T-helper 17 cell (primary cell): Measurements from ENCODE around the gene PHACTR2. TPM values are rescaled to one million over a fixed set of nuclear protein-coding genes. Genes with fewer than 3 reads are reported as not detected.
A peak's percentile ranks its signal among the peaks of the same experiment; 100 is the strongest.

Experiments used
- ATAC-seq: fragments of 150-1000 bp; cut with Tn5 transposase; 2 replicates; pipeline ENCODE4 v1.10.0; 2021; ENCODE audit warnings: mild to moderate bottlenecking, moderate library complexity
- DNase-seq, 3 donors: peaks; one replicate each; pipeline versions ENCODE4 v3.0.0 to v3.0.0-alpha.2; 2020 to 2021
- H3K9me3 ChIP-seq: one replicate; pipeline ENCODE4 v1.7.0; 2013; ENCODE audit warnings: low read length, mild to moderate bottlenecking; ENCODE audit not compliant: control insufficient read depth, poor library complexity, severe bottlenecking
- H3K27ac Mint-ChIP-seq: one replicate; pipeline ENCODE4 v1.8.0; 2022; ENCODE audit warnings: mild to moderate bottlenecking, moderate library complexity, mixed read lengths
- H3K27me3 Mint-ChIP-seq: one replicate; pipeline ENCODE4 v1.8.0; 2022; ENCODE audit warnings: mixed read lengths
- H3K36me3 Mint-ChIP-seq: one replicate; pipeline ENCODE4 v1.8.0; 2022; ENCODE audit warnings: low read depth, mixed read lengths
- H3K4me1 Mint-ChIP-seq: one replicate; pipeline ENCODE4 v1.8.0; 2022; ENCODE audit warnings: mild to moderate bottlenecking, mixed read lengths
- H3K4me3 Mint-ChIP-seq: one replicate; pipeline ENCODE4 v1.8.0; 2022; ENCODE audit warnings: mild to moderate bottlenecking, moderate library complexity, mixed read lengths
- total RNA-seq, 4 donors: library from RNA in 2 of 4; stranded (reverse) in 2 of 4; gene quantifications; one replicate each; pipeline ENCODE4 v1.2.3 and lab custom pipeline; 2022 to 2026

Gene PHACTR2
- total RNA-seq, 2 donors from 2014 or later, result 66.1 to 66.3 TPM

GRCh38 chr6:143755301-143755744 is 77.6 kb downstream of the PHACTR2 start:
- Mint-ChIP-seq H3K36me3 (peaks cover 9% of the 10 kb centered on the region), H3K27me3 (no peaks in the 10 kb centered on the region), H3K4me3 (no peak overlapping the region), H3K27ac (no peak overlapping the region), H3K4me1 (peaks cover 28% of the 10 kb centered on the region)
- H3K9me3 ChIP-seq, result no peaks in the 10 kb centered on the region
- ATAC-seq (no peak), DNase-seq (no peak)

DNA sequence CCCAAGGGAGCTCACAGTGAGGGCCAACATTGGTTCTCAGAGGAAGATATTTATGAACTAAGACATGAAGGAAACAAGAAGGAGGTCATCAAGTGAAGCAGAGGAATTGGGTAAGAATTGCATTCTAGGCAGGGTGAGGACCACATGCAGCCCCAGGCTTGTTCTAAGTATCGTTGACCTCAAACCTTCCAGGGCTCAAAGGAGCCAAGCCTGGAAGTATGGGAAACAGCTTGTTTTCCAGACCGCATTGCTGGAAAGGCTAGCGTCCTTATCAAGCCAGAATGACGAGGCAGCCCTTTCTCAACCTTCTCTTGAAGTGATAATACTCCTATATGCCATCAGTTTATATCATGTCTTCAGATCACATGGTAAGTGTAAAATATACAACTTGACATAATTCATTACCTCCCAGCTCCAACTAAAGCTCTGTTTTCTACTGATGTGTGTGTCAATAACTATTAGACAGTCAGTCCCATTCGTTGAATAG is 79.6 kb downstream of the PHACTR2 start:
- H3K9me3 ChIP-seq, result no peaks in the 10 kb centered on the region
- DNase-seq (no peak), ATAC-seq (no peak)
- Mint-ChIP-seq H3K27me3 (no peaks in the 10 kb centered on the region), H3K36me3 (peaks cover 5% of the 10 kb centered on the region), H3K27ac (no peak overlapping the region), H3K4me1 (peaks cover 19% of the 10 kb centered on the region), H3K4me3 (no peak overlapping the region)

GRCh38 chr6:143758551-143758950 is 80.8 kb downstream of the PHACTR2 start:
- Mint-ChIP-seq H3K4me3 (no peak overlapping the region), H3K27ac (no peak overlapping the region), H3K36me3 (peaks cover 5% of the 10 kb centered on the region), H3K4me1 (peaks cover 19% of the 10 kb centered on the region), H3K27me3 (no peaks in the 10 kb centered on the region)
- H3K9me3 ChIP-seq, result no peaks in the 10 kb centered on the region
- DNase-seq, result no peak
- no peak for ATAC-seq

GRCh38 chr6:143759666-143760065 is 81.9 kb downstream of the PHACTR2 start:
- Mint-ChIP-seq H3K4me3 (no peak overlapping the region), H3K4me1 (peaks cover 19% of the 10 kb centered on the region), H3K27ac (peak overlapping the region; percentile 45), H3K27me3 (no peaks in the 10 kb centered on the region), H3K36me3 (peaks cover 5% of the 10 kb centered on the region)
- DNase-seq, result no peak
- no peaks in the 10 kb centered on the region for H3K9me3 ChIP-seq
- no peak for ATAC-seq

GRCh38 chr6:143761074-143761473 is 83.3 kb downstream of the PHACTR2 start:
- Mint-ChIP-seq H3K36me3 (peaks cover 5% of the 10 kb centered on the region), H3K4me1 (peaks cover 18% of the 10 kb centered on the region), H3K27me3 (no peaks in the 10 kb centered on the region), H3K27ac (peak overlapping the region; percentile 69), H3K4me3 (no peak overlapping the region)
- H3K9me3 ChIP-seq, result no peaks in the 10 kb centered on the region
- DNase-seq, result no peak
- ATAC-seq, result no peak

GRCh38 chr6:143762126-143762525 is 84.4 kb downstream of the PHACTR2 start:
- H3K27ac Mint-ChIP-seq, result peak overlapping the region; percentile 60

GRCh38 chr6:143765422-143766184 is 87.8 kb downstream of the PHACTR2 start:
- Mint-ChIP-seq H3K4me1 (peaks cover 2% of the 10 kb centered on the region), H3K27me3 (no peaks in the 10 kb centered on the region), H3K27ac (no peak overlapping the region), H3K36me3 (peaks cover 2% of the 10 kb centered on the region), H3K4me3 (no peak overlapping the region)
- no peak for ATAC-seq
- no peaks in the 10 kb centered on the region for H3K9me3 ChIP-seq
- no peak for DNase-seq

More at GRCh38 chr6:143762126-143762525, 84.4 kb downstream of the PHACTR2 start:
- Mint-ChIP-seq H3K4me1 (peaks cover 17% of the 10 kb centered on the region), H3K27me3 (no peaks in the 10 kb centered on the region), H3K4me3 (no peak overlapping the region), H3K36me3 (peaks cover 5% of the 10 kb centered on the region)
- no peaks in the 10 kb centered on the region for H3K9me3 ChIP-seq
- DNase-seq (no peak), ATAC-seq (no peak)

DNA sequence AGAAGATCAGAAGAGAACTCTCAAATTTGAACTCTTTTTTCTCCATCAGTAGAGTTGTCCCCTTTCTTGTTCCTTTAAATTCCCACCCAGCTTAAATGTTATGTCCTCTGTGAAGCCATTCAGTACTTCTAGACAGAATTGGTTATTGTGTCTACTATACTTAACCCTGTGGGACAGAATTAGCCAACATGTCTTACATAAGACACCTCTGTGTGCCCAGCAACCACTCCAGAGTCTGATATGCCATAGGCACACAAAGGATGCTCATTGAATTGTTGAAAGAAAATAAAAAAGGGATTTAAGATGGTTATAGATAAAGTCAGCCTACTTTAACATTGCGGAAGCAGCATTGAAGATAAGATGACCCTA is 88.4 kb downstream of the PHACTR2 start:
- Mint-ChIP-seq H3K27me3 (no peaks in the 10 kb centered on the region), H3K4me1 (peaks cover 2% of the 10 kb centered on the region), H3K4me3 (no peak overlapping the region), H3K36me3 (peaks cover under 1% of the 10 kb centered on the region), H3K27ac (no peak overlapping the region)
- DNase-seq, result no peak
- no peaks in the 10 kb centered on the region for H3K9me3 ChIP-seq
- no peak for ATAC-seq

- Mint-ChIP-seq H3K27ac (no peak overlapping the region), H3K4me1 (peaks cover 5% of the 10 kb centered on the region), H3K27me3 (no peaks in the 10 kb centered on the region), H3K4me3 (no peak overlapping the region), H3K36me3 (no peaks in the 10 kb centered on the region)
- H3K9me3 ChIP-seq, result no peaks in the 10 kb centered on the region
- no peak for ATAC-seq
- DNase-seq, result no peak
These were observed 89.7 kb downstream of the PHACTR2 start for GRCh38 chr6:143767433-143767832.

DNA sequence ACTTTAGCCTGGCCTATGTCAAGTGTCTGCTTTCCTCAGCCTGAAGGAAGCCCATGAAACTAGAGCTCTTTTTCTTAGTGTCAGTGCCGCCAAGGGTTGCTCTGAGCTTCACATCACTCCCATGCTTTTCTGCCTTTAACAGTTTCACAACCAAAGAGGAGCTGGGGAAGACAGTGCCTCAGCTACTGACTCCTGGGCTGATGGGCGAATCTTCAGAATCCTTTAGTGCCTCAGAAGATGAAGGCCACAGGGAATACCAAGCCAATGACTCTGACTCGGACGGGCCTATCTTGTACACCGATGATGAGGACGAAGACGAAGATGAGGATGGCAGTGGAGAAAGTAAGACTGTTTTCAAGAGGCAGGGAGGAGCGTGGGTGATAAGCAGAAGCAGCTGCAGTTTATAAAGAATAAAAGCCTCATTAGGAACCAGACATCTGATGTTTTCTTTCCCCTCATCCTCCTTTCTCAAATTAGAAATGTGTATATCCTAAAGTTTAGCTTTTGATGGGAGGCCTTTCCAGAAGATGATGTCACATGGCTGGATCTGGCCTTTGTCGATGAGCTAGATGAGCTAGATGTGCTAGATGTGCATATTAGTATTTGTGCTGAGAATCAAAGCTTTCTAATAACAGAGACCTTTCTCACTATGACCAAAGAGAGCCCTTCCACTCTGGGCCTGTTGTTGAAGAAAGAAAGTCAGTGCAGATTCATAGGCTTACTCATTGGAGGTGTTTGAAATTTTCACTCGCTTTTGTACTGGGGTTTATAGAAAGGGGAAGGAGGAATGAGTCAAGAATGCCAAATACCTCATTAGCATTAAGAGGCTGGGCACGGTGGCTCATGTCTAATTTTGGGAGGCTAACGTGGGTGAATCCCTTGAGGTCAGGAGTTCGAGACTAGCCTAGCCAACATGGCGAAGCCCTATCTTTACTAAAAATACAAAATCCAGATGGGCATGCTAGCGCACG is 94.6 kb downstream of the PHACTR2 start:
- H3K4me3 Mint-ChIP-seq, result no peak overlapping the region
- DNase-seq (no peak), ATAC-seq (no peak)
- peaks cover 9% of the 10 kb centered on the region for H3K36me3 Mint-ChIP-seq
- H3K27me3 Mint-ChIP-seq, result no peaks in the 10 kb centered on the region
- H3K4me1 Mint-ChIP-seq, result peaks cover 8% of the 10 kb centered on the region
- H3K27ac Mint-ChIP-seq, result no peak overlapping the region
- H3K9me3 ChIP-seq, result no peaks in the 10 kb centered on the region

DNA sequence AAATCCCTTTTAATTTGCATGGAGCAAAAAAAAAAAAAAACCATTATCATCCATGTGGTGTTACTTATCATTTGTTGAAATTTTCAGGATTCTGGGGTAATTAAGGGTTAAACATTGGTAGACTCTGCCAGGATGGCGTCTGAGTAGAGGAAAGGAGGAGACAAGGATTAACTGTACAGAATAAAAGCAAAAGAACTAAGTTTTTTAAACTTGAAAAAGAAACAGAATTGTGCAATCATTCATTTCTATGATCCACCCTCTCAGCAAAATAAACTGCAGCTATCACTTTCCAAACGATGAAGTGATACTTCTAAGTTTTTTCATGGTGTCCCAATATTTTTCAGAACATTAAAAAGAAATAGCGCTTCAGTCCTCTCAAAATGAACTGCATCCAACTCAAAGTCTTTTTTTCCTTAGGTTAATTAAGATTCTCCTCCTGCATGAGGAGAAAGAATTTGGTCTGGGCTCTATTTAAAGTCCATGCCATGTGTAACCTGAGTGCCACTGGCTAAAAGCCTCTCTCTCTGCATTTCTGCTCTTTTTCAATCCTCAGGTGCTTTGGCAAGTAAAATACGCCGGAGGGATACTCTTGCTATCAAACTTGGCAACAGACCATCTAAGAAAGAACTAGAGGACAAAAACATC is 95.9 kb downstream of the PHACTR2 start:
- Mint-ChIP-seq H3K27me3 (no peaks in the 10 kb centered on the region), H3K36me3 (peaks cover 12% of the 10 kb centered on the region), H3K27ac (no peak overlapping the region)

GRCh38 chr6:143774347-143774746 is 96.6 kb downstream of the PHACTR2 start:
- Mint-ChIP-seq H3K27ac (no peak overlapping the region), H3K4me1 (peaks cover 8% of the 10 kb centered on the region), H3K36me3 (peaks cover 16% of the 10 kb centered on the region), H3K27me3 (no peaks in the 10 kb centered on the region), H3K4me3 (no peak overlapping the region)
- DNase-seq (no peak), ATAC-seq (no peak)
- no peaks in the 10 kb centered on the region for H3K9me3 ChIP-seq

More for the DNA sequence above, 95.9 kb downstream of the PHACTR2 start:
- no peak for DNase-seq
- no peaks in the 10 kb centered on the region for H3K9me3 ChIP-seq
- ATAC-seq, result no peak
- H3K4me3 Mint-ChIP-seq, result no peak overlapping the region
- H3K4me1 Mint-ChIP-seq, result peaks cover 8% of the 10 kb centered on the region

DNA sequence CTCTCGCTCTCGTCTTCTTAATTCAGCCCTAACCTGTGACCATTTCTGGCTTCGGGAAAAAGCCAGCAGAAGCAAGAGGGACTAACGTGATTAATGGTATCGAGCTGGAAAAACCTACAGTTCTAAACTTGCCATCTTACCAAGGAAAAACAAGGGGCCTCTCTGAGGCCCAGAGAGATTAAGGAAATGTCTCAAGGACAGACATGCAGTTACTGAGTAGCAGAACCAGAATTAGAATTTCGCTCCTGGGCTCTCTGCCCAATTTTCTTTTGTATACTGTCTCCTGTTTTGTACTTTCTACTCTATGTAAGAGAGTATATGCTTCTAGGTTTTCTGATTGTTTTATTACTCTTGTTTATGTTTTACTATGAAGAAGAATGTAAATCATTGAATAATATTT is 97.6 kb downstream of the PHACTR2 start:
- Mint-ChIP-seq H3K27ac (no peak overlapping the region), H3K27me3 (no peaks in the 10 kb centered on the region), H3K4me1 (peaks cover 8% of the 10 kb centered on the region), H3K4me3 (no peak overlapping the region), H3K36me3 (peaks cover 16% of the 10 kb centered on the region)
- DNase-seq (no peak), ATAC-seq (no peak)
- no peaks in the 10 kb centered on the region for H3K9me3 ChIP-seq
